Small intestine (tissue), 7 donors: ENCODE data around the gene RAD51B. TPM values are rescaled to one million over a fixed set of nuclear protein-coding genes. Genes with fewer than 3 reads are reported as not detected.

Experiments
- DNase-seq, 2 donors: peaks; one replicate each; pipeline versions ENCODE4 v3.0.0 to v3.0.0-alpha.2; 2013
- FAIRE-seq: peaks from 2 replicates; lab custom pipeline; 2012; peaks lifted over from hg19 to GRCh38; lab: Jason Lieb, UNC
- H3K27ac ChIP-seq, 3 donors: one replicate each; pipeline ENCODE4 v1.5.1; 2013; ENCODE audit warnings: low read length in 2 of 3, mild to moderate bottlenecking in 2 of 3, control low read depth in 1 of 3, inconsistent platforms in 1 of 3, low read depth in 1 of 3, moderate library complexity in 1 of 3
- H3K27me3 ChIP-seq, 3 donors: one replicate each; pipeline ENCODE4 v1.6.1; 2013; ENCODE audit warnings: low read length in 3 of 3, inconsistent platforms in 1 of 3; ENCODE audit not compliant: control insufficient read depth in 3 of 3, insufficient read depth in 3 of 3
- H3K36me3 ChIP-seq, 3 donors: one replicate each; pipeline ENCODE4 v1.6.1; 2013; ENCODE audit warnings: low read length in 3 of 3, inconsistent platforms in 1 of 3, low read depth in 1 of 3, mild to moderate bottlenecking in 1 of 3, moderate library complexity in 1 of 3; ENCODE audit not compliant: control insufficient read depth in 3 of 3, insufficient read depth in 2 of 3
- H3K4me1 ChIP-seq, 3 donors: one replicate each; pipeline ENCODE4 v1.6.1; 2013; ENCODE audit warnings: low read length in 2 of 3, inconsistent platforms in 1 of 3, low read depth in 1 of 3, mild to moderate bottlenecking in 1 of 3, moderate library complexity in 1 of 3; ENCODE audit not compliant: control insufficient read depth in 3 of 3, insufficient read depth in 2 of 3
- H3K4me3 ChIP-seq, 3 donors: one replicate each; pipeline ENCODE4 v1.5.1; 2013; ENCODE audit warnings: low read length in 3 of 3, control low read depth in 1 of 3, inconsistent platforms in 1 of 3, low read depth in 1 of 3, mild to moderate bottlenecking in 1 of 3, moderate library complexity in 1 of 3
- H3K9me3 ChIP-seq, 2 donors: one replicate each; pipeline ENCODE4 v1.6.1; 2013; ENCODE audit warnings: low read depth in 1 of 2, low read length in 1 of 2; ENCODE audit not compliant: control insufficient read depth in 2 of 2, insufficient read depth in 1 of 2
- WGBS, 3 donors: extraction: QIAGEN DNeasy Blood & Tissue Kit; methylation state at CpG; one replicate each; pipeline ENCODE4 v1.1.7; 2013; 5-methylcytosine and 5-hydroxymethylcytosine counted together
- polyA plus RNA-seq, 4 donors: library from polyadenylated mRNA; stranded (reverse) in 3 of 4; unstranded in 1 of 4; fragments of 200-250 nt in 3 of 4; fragments of 120-200 nt in 1 of 4; gene quantifications; one replicate each; pipeline versions ENCODE4 v1.2.1 to v1.2.3, GENCODE V29; 2013
- donor health status: healthy with polysubstance abuse.
- donor health status: control.
- donor health status: control.
- donor health status: Bipolar disorder and iron deficiency.
- donor health status: healthy.

RAD51B gene
- polyA plus RNA-seq, 4 donors: 1.1 to 9.0 (median 4.1) TPM

GRCh38 chr14:67926821-67927220 is 107.2 kb downstream of the RAD51B start:
- 96 to 97% (median 96%) methylated on average over 3 of the region's 3 CpGs for WGBS, 3 donors
- no peak for DNase-seq
- Histone ChIP-seq H3K4me3 (no peak overlapping the region), H3K4me1 (no peaks in the 10 kb centered on the region), H3K36me3 (peaks cover 0 to 4% (median 0%) of the 10 kb centered on the region in 3 donors), H3K27me3 (no peaks in the 10 kb centered on the region), H3K9me3 (peaks cover 0 to 23% of the 10 kb centered on the region in 2 donors), H3K27ac (no peak overlapping the region)
- FAIRE-seq: no peak

GRCh38 chr14:67927244-67927643 is 107.7 kb downstream of the RAD51B start:
- Histone ChIP-seq H3K27me3 (no peaks in the 10 kb centered on the region), H3K27ac (no peak overlapping the region), H3K4me1 (no peaks in the 10 kb centered on the region), H3K36me3 (peaks cover 0 to 4% (median 0%) of the 10 kb centered on the region in 3 donors), H3K9me3 (peaks cover 0 to 23% of the 10 kb centered on the region in 2 donors), H3K4me3 (no peak overlapping the region)
- WGBS, 3 donors: 71 to 94% (median 92%) methylated on average over 4 of the region's 4 CpGs
- FAIRE-seq (no peak), DNase-seq (no peak)

- WGBS, 3 donors: 93 to 95% (median 93%) methylated on average over 11 of the region's 11 CpGs
- Histone ChIP-seq H3K36me3 (peaks cover 0 to 4% (median 0%) of the 10 kb centered on the region in 3 donors), H3K4me3 (no peak overlapping the region), H3K4me1 (no peaks in the 10 kb centered on the region), H3K27me3 (no peaks in the 10 kb centered on the region), H3K9me3 (peaks cover 0 to 23% of the 10 kb centered on the region in 2 donors), H3K27ac (no peak overlapping the region)
- DNase-seq: no peak
- FAIRE-seq: no peak
These were observed 108.8 kb downstream of the RAD51B start for GRCh38 chr14:67928375-67928774.

- no peak overlapping the region for H3K4me3 ChIP-seq
- H3K4me1 ChIP-seq: peaks cover 0 to 7% (median 2%) of the 10 kb centered on the region in 3 donors
- H3K27me3 ChIP-seq: no peaks in the 10 kb centered on the region
- DNase-seq (no peak), FAIRE-seq (no peak)
- peaks cover 0 to 9% of the 10 kb centered on the region in 2 donors for H3K9me3 ChIP-seq
- 79 to 91% (median 86%) methylated on average over 4 of the region's 4 CpGs for whole genome bisulfite sequencing, 3 donors
- no peaks in the 10 kb centered on the region for H3K36me3 ChIP-seq
- no peak overlapping the region for H3K27ac ChIP-seq
These were observed 113.2 kb downstream of the RAD51B start for GRCh38 chr14:67932708-67933246.

- no peak for DNase-seq
- no peak for FAIRE-seq
- Histone ChIP-seq H3K27me3 (no peaks in the 10 kb centered on the region), H3K4me3 (no peak overlapping the region), H3K36me3 (no peaks in the 10 kb centered on the region), H3K9me3 (peaks cover 0 to 8% of the 10 kb centered on the region in 2 donors), H3K4me1 (peaks cover 0 to 7% (median 2%) of the 10 kb centered on the region in 3 donors), H3K27ac (no peak overlapping the region)
These were observed 113.7 kb downstream of the RAD51B start for GRCh38 chr14:67933266-67933665.

- DNase-seq: peak; percentile 82 to 84
- Histone ChIP-seq H3K4me3 (no peak overlapping the region), H3K27ac (no peak overlapping the region), H3K9me3 (peaks cover 0 to 5% of the 10 kb centered on the region in 2 donors), H3K27me3 (no peaks in the 10 kb centered on the region), H3K4me1 (peaks cover 0 to 7% (median 2%) of the 10 kb centered on the region in 3 donors), H3K36me3 (no peaks in the 10 kb centered on the region)
- FAIRE-seq: no peak
- WGBS, 3 donors: 3 to 25% (median 7%) methylated on average over 1 of the region's 1 CpG
These were observed 114.5 kb downstream of the RAD51B start for GRCh38 chr14:67934087-67934486.

- Histone ChIP-seq H3K4me3 (no peak overlapping the region), H3K36me3 (no peaks in the 10 kb centered on the region), H3K4me1 (peaks cover 0 to 7% (median 2%) of the 10 kb centered on the region in 3 donors), H3K27ac (no peak overlapping the region), H3K27me3 (no peaks in the 10 kb centered on the region), H3K9me3 (peaks cover 0 to 5% of the 10 kb centered on the region in 2 donors)
- DNase-seq (no peak), FAIRE-seq (no peak)
- WGBS, 3 donors: 95 to 98% (median 96%) methylated on average over 1 of the region's 1 CpG
These were observed 115.3 kb downstream of the RAD51B start for GRCh38 chr14:67934862-67935261.

- H3K4me3 ChIP-seq: no peak overlapping the region
- H3K27me3 ChIP-seq: no peaks in the 10 kb centered on the region
- DNase-seq (no peak), FAIRE-seq (no peak)
- peaks cover 0 to 8% (median 2%) of the 10 kb centered on the region in 3 donors for H3K4me1 ChIP-seq
- H3K27ac ChIP-seq: no peak overlapping the region
- H3K9me3 ChIP-seq: peaks cover 0 to 5% of the 10 kb centered on the region in 2 donors
- 88 to 96% (median 89%) methylated on average over 2 of the region's 2 CpGs for WGBS, 3 donors
- H3K36me3 ChIP-seq: no peaks in the 10 kb centered on the region
These were observed 115.8 kb downstream of the RAD51B start for GRCh38 chr14:67935371-67935770.

GRCh38 chr14:67938071-67938470 is 118.5 kb downstream of the RAD51B start:
- Histone ChIP-seq H3K27ac (no peak overlapping the region), H3K9me3 (no peaks in the 10 kb centered on the region), H3K4me3 (no peak overlapping the region), H3K4me1 (peaks cover 0 to 27% (median 8%) of the 10 kb centered on the region in 3 donors), H3K27me3 (no peaks in the 10 kb centered on the region), H3K36me3 (no peaks in the 10 kb centered on the region)
- DNase-seq: no peak
- FAIRE-seq: no peak
- WGBS, 3 donors: 79 to 88% (median 85%) methylated on average over 2 of the region's 2 CpGs
